GM18951 (cell line): ENCODE data around the gene ENKD1.
"Not testable (repeated sequence)": the region's sequence is repeated elsewhere in the genome, so short reads cannot be mapped to it uniquely, and the experiment has no call there.

Source experiments
- POLR2A ChIP-seq: IDR thresholded peaks from 4 replicates; pipeline ENCODE4 v1.6.1; 2011; ENCODE audit warnings: mild to moderate bottlenecking; ENCODE audit not compliant: insufficient read length, insufficient read depth; ENCODE audit errors: extremely low read depth
- in situ Hi-C: fragments of 300-500 bp; cut with MboI; formaldehyde crosslinking; loops from one replicate; pipeline ENCODE4 v1.12.0; 2022; ENCODE audit warnings: low sequenced_read_pairs, mixed read lengths, inconsistent platforms; ENCODE audit not compliant: unreplicated experiment

Gene ENKD1

GRCh38 chr16:67699265-67699664 is 32.7 kb upstream of the ENKD1 start:
- TF ChIP-seq POLR2A: no peak
- in situ Hi-C loops: no loop called here

- in situ Hi-C loops: no loop called here
- TF ChIP-seq POLR2A: no peak
Observed at GRCh38 chr16:67697422-67698185, 31.1 kb upstream of the ENKD1 start.

GRCh38 chr16:67694611-67695010 is 28.1 kb upstream of the ENKD1 start:
- in situ Hi-C loops: no loop called here
- no peak for TF ChIP-seq POLR2A

GRCh38 chr16:67693517-67694285 is 27.2 kb upstream of the ENKD1 start:
- in situ Hi-C loops: not testable (repeated sequence)

- in situ Hi-C loops: no loop called here
- TF ChIP-seq POLR2A: no peak
Observed at GRCh38 chr16:67685388-67686112, 19.0 kb upstream of the ENKD1 start.

- no peak for TF ChIP-seq POLR2A
- in situ Hi-C loops: no loop called here
Observed at GRCh38 chr16:67683767-67684166, 17.2 kb upstream of the ENKD1 start.

- in situ Hi-C loops: no loop called here
- TF ChIP-seq POLR2A: no peak
Observed at GRCh38 chr16:67679935-67680897, 13.7 kb upstream of the ENKD1 start.

- TF ChIP-seq POLR2A: no peak
- in situ Hi-C loops: no loop called here
Observed at GRCh38 chr16:67678354-67679023, 11.9 kb upstream of the ENKD1 start.

- in situ Hi-C loops: no loop called here
- no peak for TF ChIP-seq POLR2A
Observed at GRCh38 chr16:67677712-67678111, 11.2 kb upstream of the ENKD1 start.

GRCh38 chr16:67676939-67677338 is 10.4 kb upstream of the ENKD1 start:
- in situ Hi-C loops: no loop called here
- TF ChIP-seq POLR2A: no peak

GRCh38 chr16:67676516-67676915 is 10.0 kb upstream of the ENKD1 start:
- in situ Hi-C loops: no loop called here
- TF ChIP-seq POLR2A: no peak

GRCh38 chr16:67675999-67676398 is 9.4 kb upstream of the ENKD1 start:
- no peak for TF ChIP-seq POLR2A
- in situ Hi-C loops: no loop called here

GRCh38 chr16:67675579-67675935 is 9.0 kb upstream of the ENKD1 start:
- in situ Hi-C loops: no loop called here

More at GRCh38 chr16:67675579-67675935, 9.0 kb upstream of the ENKD1 start:
- no peak for TF ChIP-seq POLR2A
